Central memory CD8-positive, alpha-beta T cell (primary cell): ENCODE measurements around the gene TLX2.
"Not testable (repeated sequence)": the region's sequence is repeated elsewhere in the genome, so short reads cannot be mapped to it uniquely, and the experiment has no call there.

Experiments used
- ATAC-seq: fragments of 150-1000 bp; cut with Tn5 transposase; replicated peaks from 2 replicates; pipeline ENCODE4 v1.10.0; 2022; ENCODE audit warnings: mild to moderate bottlenecking, moderate FRiP score, moderate number of reproducible peaks; ENCODE audit not compliant: poor library complexity, severe bottlenecking; ENCODE audit errors: extremely low read depth
- DNase-seq, 2 donors: peaks; one replicate each; pipeline ENCODE4 v3.0.0; 2021; ENCODE audit warnings: low spot score in 2 of 2
- H3K27ac Mint-ChIP-seq: one replicate; pipeline ENCODE4 v1.8.0; 2022; ENCODE audit warnings: low read depth, mild to moderate bottlenecking, moderate library complexity, mixed read lengths
- H3K27me3 Mint-ChIP-seq: one replicate; pipeline ENCODE4 v1.8.0; 2022; ENCODE audit warnings: mixed read lengths
- H3K36me3 Mint-ChIP-seq: one replicate; pipeline ENCODE4 v1.8.0; 2022; ENCODE audit warnings: mild to moderate bottlenecking, moderate library complexity, mixed read lengths; ENCODE audit not compliant: insufficient read depth
- H3K4me1 Mint-ChIP-seq: one replicate; pipeline ENCODE4 v1.8.0; 2022; ENCODE audit warnings: mixed read lengths
- H3K4me3 Mint-ChIP-seq: one replicate; pipeline ENCODE4 v1.8.0; 2022; ENCODE audit warnings: mild to moderate bottlenecking, moderate library complexity, mixed read lengths
- H3K9me3 Mint-ChIP-seq: one replicate; pipeline ENCODE4 v1.8.0; 2022; ENCODE audit warnings: mixed read lengths

TLX2 gene

DNA sequence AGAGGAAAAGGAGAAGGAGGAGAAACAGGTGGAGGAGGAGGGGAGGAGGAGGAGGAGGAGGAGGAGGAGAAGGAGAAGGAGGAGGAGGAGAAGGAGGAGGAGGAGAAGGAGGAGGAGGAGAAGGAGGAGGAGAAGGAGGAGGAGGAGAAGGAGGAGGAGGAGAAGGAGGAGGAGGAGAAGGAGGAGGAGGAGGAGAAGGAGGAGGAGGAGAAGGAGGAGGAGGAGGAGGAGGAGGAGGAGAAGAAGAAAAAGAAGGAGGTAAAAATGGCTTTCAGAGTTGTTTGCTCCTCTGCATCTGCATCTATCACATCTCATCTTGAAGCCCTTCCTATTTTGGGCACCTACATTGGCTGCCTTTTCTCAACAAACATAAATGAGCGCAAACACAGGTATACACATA lies 46.8 kb downstream of the TLX2 start:
- peaks cover 48% of the 10 kb centered on the region for H3K27me3 Mint-ChIP-seq
- H3K4me3 Mint-ChIP-seq, H3K9me3 Mint-ChIP-seq, H3K27ac Mint-ChIP-seq, H3K36me3 Mint-ChIP-seq, ATAC-seq, DNase-seq, H3K4me1 Mint-ChIP-seq: not testable (repeated sequence)

- no peak for DNase-seq
- Mint-ChIP-seq H3K4me3 (no peak overlapping the region), H3K27ac (no peak overlapping the region), H3K27me3 (peaks cover 54% of the 10 kb centered on the region), H3K9me3 (no peaks in the 10 kb centered on the region), H3K4me1 (no peaks in the 10 kb centered on the region), H3K36me3 (no peaks in the 10 kb centered on the region)
- ATAC-seq, result no peak
These were observed 48.0 kb downstream of the TLX2 start for GRCh38 chr2:74562126-74562775.

DNA sequence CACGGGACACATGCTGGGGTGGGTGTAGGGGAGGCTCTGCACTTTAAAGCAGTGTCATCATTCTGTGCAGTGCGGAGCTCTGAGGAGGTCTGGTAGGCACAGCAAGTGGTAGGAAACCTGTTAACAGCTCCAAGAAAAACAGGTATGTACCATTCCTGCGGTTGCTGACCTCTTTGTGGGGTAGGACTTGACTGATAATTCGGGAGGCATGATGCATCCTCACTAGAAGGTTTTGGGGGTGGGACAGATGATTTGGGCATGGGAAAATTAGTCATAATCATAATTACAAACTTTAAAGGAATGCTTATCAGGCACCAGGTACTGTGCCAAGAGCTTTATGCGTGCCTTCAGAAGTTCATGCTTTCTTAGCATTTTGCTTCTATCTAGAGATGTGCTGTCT lies 50.0 kb downstream of the TLX2 start:
- no peak overlapping the region for H3K4me3 Mint-ChIP-seq
- no peak overlapping the region for H3K27ac Mint-ChIP-seq
- DNase-seq, result no peak
- no peaks in the 10 kb centered on the region for H3K9me3 Mint-ChIP-seq
- no peaks in the 10 kb centered on the region for H3K36me3 Mint-ChIP-seq
- H3K4me1 Mint-ChIP-seq, result no peaks in the 10 kb centered on the region
- peaks cover 64% of the 10 kb centered on the region for H3K27me3 Mint-ChIP-seq
- ATAC-seq, result no peak

- no peak overlapping the region for H3K4me3 Mint-ChIP-seq
- H3K27me3 Mint-ChIP-seq, result peaks cover 55% of the 10 kb centered on the region
- ATAC-seq (no peak), DNase-seq (no peak)
- no peaks in the 10 kb centered on the region for H3K36me3 Mint-ChIP-seq
- no peaks in the 10 kb centered on the region for H3K9me3 Mint-ChIP-seq
- H3K27ac Mint-ChIP-seq, result no peak overlapping the region
- no peaks in the 10 kb centered on the region for H3K4me1 Mint-ChIP-seq
These were observed 52.0 kb downstream of the TLX2 start for GRCh38 chr2:74566076-74566753.

DNA sequence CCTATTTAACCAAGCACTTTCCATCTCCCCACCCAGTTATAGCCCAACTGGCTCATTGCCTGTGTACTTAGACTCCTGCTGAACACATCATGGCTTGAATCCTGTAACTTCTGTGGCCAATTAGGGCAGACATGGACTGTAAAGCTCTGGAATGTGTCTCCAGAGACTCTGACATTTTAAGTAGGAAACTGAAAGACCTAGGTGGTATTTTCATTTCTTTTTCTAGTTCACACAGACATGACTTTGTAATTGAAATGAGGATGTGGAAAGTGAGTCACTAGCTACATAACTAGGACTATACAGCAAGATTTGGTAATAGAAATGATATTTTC lies 52.5 kb downstream of the TLX2 start:
- Mint-ChIP-seq H3K27ac (no peak overlapping the region), H3K36me3 (no peaks in the 10 kb centered on the region), H3K4me1 (no peaks in the 10 kb centered on the region), H3K9me3 (no peaks in the 10 kb centered on the region), H3K27me3 (peaks cover 50% of the 10 kb centered on the region), H3K4me3 (no peak overlapping the region)
- no peak for ATAC-seq
- DNase-seq, result no peak
